H1 (cell line): ENCODE measurements around the gene CENPX.

Source experiments
- EGR1 ChIP-seq: IDR thresholded peaks from 2 replicates; pipeline ENCODE4 v1.6.1; 2011; ENCODE audit warnings: low read depth, low read length, borderline replicate concordance
- EZH2 ChIP-seq: fragments of 200-600 bp; sonication (generic); IDR thresholded peaks from 2 replicates; pipeline ENCODE4 v1.7.1; 2012; ENCODE audit warnings: low read depth, mild to moderate bottlenecking, moderate library complexity, low read length, inconsistent platforms; ENCODE audit not compliant: severe bottlenecking
- FOSL1 ChIP-seq: IDR thresholded peaks from 2 replicates; pipeline ENCODE4 v1.6.1; 2011; ENCODE audit warnings: mild to moderate bottlenecking, low read depth, low read length, moderate library complexity; ENCODE audit not compliant: insufficient read depth
- HDAC2 ChIP-seq, 2 experiments: fragments of 300-600 bp in 1 of 2; sonication (generic) in 1 of 2; IDR thresholded peaks; 2 replicates each; pipeline ENCODE4 v1.6.1; 2011 to 2012; ENCODE audit warnings: low read depth in 2 of 2, low read length in 2 of 2, mild to moderate bottlenecking in 2 of 2, moderate library complexity in 2 of 2, borderline replicate concordance in 1 of 2, inconsistent platforms in 1 of 2
- KDM4A ChIP-seq: IDR thresholded peaks from one replicate; pipeline ENCODE4 v1.7.1; 2012; ENCODE audit warnings: low read depth, mild to moderate bottlenecking, moderate library complexity, low read length, inconsistent platforms; ENCODE audit not compliant: severe bottlenecking
- POLR2A ChIP-seq, 2 experiments: IDR thresholded peaks; 1 replicate in 1 of 2; 2 replicates in 1 of 2; pipeline ENCODE4 v1.6.1; 2011; ENCODE audit warnings: low read depth in 2 of 2, low read length in 2 of 2, mild to moderate bottlenecking in 2 of 2; ENCODE audit errors: control extremely low read depth in 1 of 2
- POLR2AphosphoS5 ChIP-seq: IDR thresholded peaks from 2 replicates; pipeline ENCODE4 v1.6.1; 2011; ENCODE audit warnings: low read depth, low read length
- RXRA ChIP-seq: IDR thresholded peaks from 2 replicates; pipeline ENCODE4 v1.6.1; 2011; ENCODE audit warnings: low read depth, mild to moderate bottlenecking, low read length, moderate library complexity; ENCODE audit not compliant: insufficient read depth
- TCF12 ChIP-seq: IDR thresholded peaks from 2 replicates; pipeline ENCODE4 v1.6.1; 2011; ENCODE audit warnings: low read depth, mild to moderate bottlenecking, low read length
- TF ChIP-seq, protein P1 (sequence below), 3 experiments: IDR thresholded peaks; 1 replicate in 2 of 3; 2 replicates in 1 of 3; pipeline versions ENCODE4 v1.5.1 to v1.6.1; 2011; ENCODE audit warnings: low read length in 3 of 3, mild to moderate bottlenecking in 3 of 3, inconsistent platforms in 2 of 3, low read depth in 1 of 3, moderate library complexity in 1 of 3; ENCODE audit not compliant: insufficient read depth in 1 of 3; ENCODE audit errors: control extremely low read depth in 1 of 3
- TF ChIP-seq, protein P2 (sequence below): IDR thresholded peaks from 2 replicates; pipeline ENCODE4 v1.6.1; 2011; ENCODE audit warnings: low read depth, mild to moderate bottlenecking, low read length; ENCODE audit not compliant: insufficient read depth
- TF ChIP-seq, protein P3 (sequence below): IDR thresholded peaks from 2 replicates; pipeline ENCODE4 v1.6.1; 2011; ENCODE audit warnings: low read length, improper control_type of control experiment

DNA sequence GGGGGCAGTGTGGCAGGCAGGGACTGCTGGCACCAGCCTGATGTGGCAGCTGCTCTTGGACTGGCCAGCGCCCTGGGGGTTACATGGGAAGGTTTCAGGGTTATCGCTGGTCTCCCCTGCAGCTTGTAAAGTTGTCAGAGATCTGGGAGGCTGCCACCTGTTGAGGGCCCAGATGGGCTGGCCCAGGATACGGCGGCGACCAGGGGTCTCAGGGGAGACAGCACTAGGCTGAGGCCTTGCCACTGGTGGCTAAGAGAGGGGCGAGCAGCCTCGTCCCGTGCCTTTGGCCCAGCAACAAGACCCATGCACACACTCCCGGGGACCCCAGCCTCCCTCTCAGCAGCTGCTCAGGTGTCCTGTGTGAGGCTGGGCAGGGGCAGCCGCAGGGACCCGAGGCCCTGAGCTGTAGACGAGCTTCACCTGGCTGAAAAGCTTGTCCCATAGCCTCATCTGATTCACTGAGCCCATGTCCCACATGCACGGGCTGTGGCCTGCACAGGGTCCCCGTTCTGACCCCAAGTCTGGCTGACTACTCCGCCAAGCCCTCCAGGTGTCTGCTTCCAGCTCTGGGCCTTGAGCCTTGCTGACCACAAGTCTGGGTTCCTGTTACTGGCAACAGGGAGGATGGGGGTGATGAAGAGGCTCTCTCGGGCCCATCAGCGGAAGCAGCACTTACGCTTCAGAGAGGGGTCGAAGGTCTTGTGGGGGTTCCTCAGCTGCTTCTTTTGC lies 36.8 kb upstream of the CENPX start:
- TF ChIP-seq POLR2A (IDR thresholded peaks at IDR 0.05; ENCODE audit: control extremely low read depth in 1 of 2, low read depth in 2 of 2, low read length in 2 of 2) (peak in 1 of 2 experiments; percentile 55; a peak in 1 of 3 replicates), EGR1 (no peak), KDM4A (no peak), EZH2 (no peak), FOSL1 (no peak), HDAC2 (IDR thresholded peaks at IDR 0.05; ENCODE audit: borderline replicate concordance in 1 of 2, low read depth in 2 of 2, low read length in 2 of 2) (no peak), RXRA (no peak), POLR2AphosphoS5 (peak; percentile 15; the same call in 1 of the 2 replicates), TCF12 (no peak)
- TF ChIP-seq, protein P1, sequence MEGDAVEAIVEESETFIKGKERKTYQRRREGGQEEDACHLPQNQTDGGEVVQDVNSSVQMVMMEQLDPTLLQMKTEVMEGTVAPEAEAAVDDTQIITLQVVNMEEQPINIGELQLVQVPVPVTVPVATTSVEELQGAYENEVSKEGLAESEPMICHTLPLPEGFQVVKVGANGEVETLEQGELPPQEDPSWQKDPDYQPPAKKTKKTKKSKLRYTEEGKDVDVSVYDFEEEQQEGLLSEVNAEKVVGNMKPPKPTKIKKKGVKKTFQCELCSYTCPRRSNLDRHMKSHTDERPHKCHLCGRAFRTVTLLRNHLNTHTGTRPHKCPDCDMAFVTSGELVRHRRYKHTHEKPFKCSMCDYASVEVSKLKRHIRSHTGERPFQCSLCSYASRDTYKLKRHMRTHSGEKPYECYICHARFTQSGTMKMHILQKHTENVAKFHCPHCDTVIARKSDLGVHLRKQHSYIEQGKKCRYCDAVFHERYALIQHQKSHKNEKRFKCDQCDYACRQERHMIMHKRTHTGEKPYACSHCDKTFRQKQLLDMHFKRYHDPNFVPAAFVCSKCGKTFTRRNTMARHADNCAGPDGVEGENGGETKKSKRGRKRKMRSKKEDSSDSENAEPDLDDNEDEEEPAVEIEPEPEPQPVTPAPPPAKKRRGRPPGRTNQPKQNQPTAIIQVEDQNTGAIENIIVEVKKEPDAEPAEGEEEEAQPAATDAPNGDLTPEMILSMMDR (IDR thresholded peaks at IDR 0.05; ENCODE audit: control extremely low read depth in 1 of 3, insufficient read depth in 1 of 3, low read depth in 1 of 3, low read length in 3 of 3): no peak
- TF ChIP-seq, protein P2, sequence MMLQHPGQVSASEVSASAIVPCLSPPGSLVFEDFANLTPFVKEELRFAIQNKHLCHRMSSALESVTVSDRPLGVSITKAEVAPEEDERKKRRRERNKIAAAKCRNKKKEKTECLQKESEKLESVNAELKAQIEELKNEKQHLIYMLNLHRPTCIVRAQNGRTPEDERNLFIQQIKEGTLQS: no peak
- TF ChIP-seq, protein P3, sequence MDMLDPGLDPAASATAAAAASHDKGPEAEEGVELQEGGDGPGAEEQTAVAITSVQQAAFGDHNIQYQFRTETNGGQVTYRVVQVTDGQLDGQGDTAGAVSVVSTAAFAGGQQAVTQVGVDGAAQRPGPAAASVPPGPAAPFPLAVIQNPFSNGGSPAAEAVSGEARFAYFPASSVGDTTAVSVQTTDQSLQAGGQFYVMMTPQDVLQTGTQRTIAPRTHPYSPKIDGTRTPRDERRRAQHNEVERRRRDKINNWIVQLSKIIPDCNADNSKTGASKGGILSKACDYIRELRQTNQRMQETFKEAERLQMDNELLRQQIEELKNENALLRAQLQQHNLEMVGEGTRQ: no peak
